Occipital lobe (tissue), 2 donors: ENCODE data around the gene PRKG1. TPM values are rescaled to one million over a fixed set of nuclear protein-coding genes. Genes with fewer than 3 reads are reported as not detected.

ENCODE experiments used
- DNase-seq: peaks from one replicate; lab custom pipeline; 2025; lab: John Stamatoyannopoulos, UW
- total RNA-seq: library from RNA; depleted of rRNA; stranded (reverse); fragments of >200 nt; gene quantifications from one replicate; pipeline ENCODE4 v1.2.3, GENCODE V29; 2014

The PRKG1 gene
- total RNA-seq, 1 donor from 2014 or later, result 24.2 TPM

GRCh38 chr10:52308251-52309031 lies 1234.2 kb downstream of the PRKG1 start:
- peak; percentile 41 for DNase-seq

- no peak for DNase-seq
Observed at GRCh38 chr10:52312942-52313255, 1238.6 kb downstream of the PRKG1 start.

GRCh38 chr10:52313256-52313932 lies 1239.1 kb downstream of the PRKG1 start:
- no peak for DNase-seq

- DNase-seq, result peak; percentile 14
Observed at GRCh38 chr10:52313933-52314821, 1239.9 kb downstream of the PRKG1 start, which contains the start of gene DKK1. TSS of gene DKK1 (plus strand) at chr10:52314281. CDS start at chr10:52314435, 154 bp downstream.

GRCh38 chr10:52314822-52315552 lies 1240.7 kb downstream of the PRKG1 start:
- peak; percentile 14 for DNase-seq

GRCh38 chr10:52316001-52316400 lies 1241.7 kb downstream of the PRKG1 start:
- no peak for DNase-seq

GRCh38 chr10:52316500-52316899 lies 1242.2 kb downstream of the PRKG1 start:
- no peak for DNase-seq

GRCh38 chr10:52318136-52318701 lies 1243.9 kb downstream of the PRKG1 start:
- DNase-seq, result no peak

- DNase-seq, result no peak
Observed at GRCh38 chr10:52318822-52319464, 1244.7 kb downstream of the PRKG1 start.

- no peak for DNase-seq
Observed at GRCh38 chr10:52319926-52320325, 1245.6 kb downstream of the PRKG1 start.

- no peak for DNase-seq
Observed at GRCh38 chr10:52322323-52322722, 1248.0 kb downstream of the PRKG1 start.

GRCh38 chr10:52322936-52323335 lies 1248.6 kb downstream of the PRKG1 start:
- DNase-seq, result no peak

GRCh38 chr10:52326382-52326781 lies 1252.1 kb downstream of the PRKG1 start:
- DNase-seq, result no peak

GRCh38 chr10:52331638-52332364 lies 1257.5 kb downstream of the PRKG1 start:
- DNase-seq, result no peak

GRCh38 chr10:52332815-52333214 lies 1258.5 kb downstream of the PRKG1 start:
- no peak for DNase-seq

- DNase-seq, result no peak
Observed at GRCh38 chr10:52334595-52334994, 1260.3 kb downstream of the PRKG1 start.

- no peak for DNase-seq
Observed at GRCh38 chr10:52335665-52336064, 1261.4 kb downstream of the PRKG1 start.

- no peak for DNase-seq
Observed at GRCh38 chr10:52337225-52337624, 1262.9 kb downstream of the PRKG1 start.

GRCh38 chr10:52343439-52343838 lies 1269.2 kb downstream of the PRKG1 start:
- no peak for DNase-seq
